Measurements from ENCODE around the gene PPM1H.
"Not testable (repeated sequence)": the region's sequence is repeated elsewhere in the genome, so short reads cannot be mapped to it uniquely, and the experiment has no call there.

Gene PPM1H

GRCh38 chr12:62943779-62944395 is 8.9 kb upstream of the PPM1H start:
- DNase-seq = no peak

GRCh38 chr12:62942316-62942715 is 7.4 kb upstream of the PPM1H start:
- not testable (repeated sequence) for DNase-seq

- peak; percentile 34 to 74 (median 58) for DNase-seq
Measured at GRCh38 chr12:62934239-62934798, 631 bp downstream of the PPM1H start.

- DNase-seq = peak; percentile 20 to 47 (median 39)
Measured at GRCh38 chr12:62933602-62934238, 1.2 kb downstream of the PPM1H start.

GRCh38 chr12:62933220-62933601 is 1.7 kb downstream of the PPM1H start:
- DNase-seq = peak in 2 of 4 experiments; percentile 13 to 22

- DNase-seq = peak in 3 of 4 experiments; percentile 20 to 26 (median 26)
Measured at GRCh38 chr12:62931477-62931876, 3.5 kb downstream of the PPM1H start.

- peak in 1 of 4 experiments; percentile 20 for DNase-seq
Measured at GRCh38 chr12:62930546-62931425, 4.2 kb downstream of the PPM1H start.

- DNase-seq = no peak
Measured at GRCh38 chr12:62928632-62929031, 6.3 kb downstream of the PPM1H start.

GRCh38 chr12:62925680-62926079 is 9.3 kb downstream of the PPM1H start:
- DNase-seq = no peak

GRCh38 chr12:62924084-62924483 is 10.9 kb downstream of the PPM1H start:
- DNase-seq = no peak

- DNase-seq = no peak
Measured at GRCh38 chr12:62922539-62922938, 12.4 kb downstream of the PPM1H start.

- no peak for DNase-seq
Measured at GRCh38 chr12:62919838-62920237, 15.1 kb downstream of the PPM1H start.

- DNase-seq = peak; percentile 40 to 68 (median 58)
Measured at GRCh38 chr12:62917926-62918325, 17.0 kb downstream of the PPM1H start.

- no peak for DNase-seq
Measured at GRCh38 chr12:62916632-62917425, 18.1 kb downstream of the PPM1H start.

GRCh38 chr12:62915204-62915529 is 19.8 kb downstream of the PPM1H start:
- no peak for DNase-seq

GRCh38 chr12:62914443-62915203 is 20.3 kb downstream of the PPM1H start:
- peak; percentile 22 to 59 (median 38) for DNase-seq

- no peak for DNase-seq
Measured at GRCh38 chr12:62913380-62913779, 21.6 kb downstream of the PPM1H start.

- no peak for DNase-seq
Measured at GRCh38 chr12:62912644-62913043, 22.3 kb downstream of the PPM1H start.

- DNase-seq = no peak
Measured at GRCh38 chr12:62911286-62911685, 23.7 kb downstream of the PPM1H start.

GRCh38 chr12:62910549-62911169 is 24.3 kb downstream of the PPM1H start:
- no peak for DNase-seq

- DNase-seq = no peak
Measured at GRCh38 chr12:62909340-62909739, 25.6 kb downstream of the PPM1H start.
